BE2C (cell line): ENCODE data around the gene TRA2A.
A peak's percentile ranks its signal among the peaks of the same experiment; 100 is the strongest.
"Not testable (repeated sequence)": the region's sequence is repeated elsewhere in the genome, so short reads cannot be mapped to it uniquely, and the experiment has no call there.

Experiments
- DNase-seq: peaks from one replicate; pipeline ENCODE4 v3.0.0-alpha.2; 2020
- H3K27me3 ChIP-seq: fragments of 250-450 bp; sonication (Bioruptor Pico); 2 replicates; pipeline ENCODE4 v1.5.1; 2020; ENCODE audit warnings: mild to moderate bottlenecking
- H3K36me3 ChIP-seq: fragments of 250-450 bp; sonication (Bioruptor Pico); 2 replicates; pipeline ENCODE4 v1.5.1; 2020; ENCODE audit warnings: mild to moderate bottlenecking
- H3K4me1 ChIP-seq: fragments of 250-450 bp; sonication (Bioruptor Pico); 2 replicates; pipeline ENCODE4 v1.5.1; 2020
- H3K4me3 ChIP-seq: 2 replicates; pipeline ENCODE4 v1.5.1; 2011; ENCODE audit warnings: low read depth, low read length
- H3K9me3 ChIP-seq: fragments of 250-450 bp; sonication (Bioruptor Pico); 2 replicates; pipeline ENCODE4 v1.5.1; 2020
- CTCF ChIP-seq: IDR thresholded peaks from 2 replicates; pipeline ENCODE4 v1.5.1; 2012; ENCODE audit warnings: mild to moderate bottlenecking, low read depth, low read length

TRA2A gene

GRCh38 chr7:23532490-23533237 is 883 bp upstream of the TRA2A start:
- Histone ChIP-seq H3K4me3 (no peak overlapping the region; the same call in 1 of the 2 replicates), H3K9me3 (no peaks in the 10 kb centered on the region), H3K27me3 (no peaks in the 10 kb centered on the region), H3K36me3 (peaks cover 8% of the 10 kb centered on the region; the same call in 1 of the 2 replicates), H3K4me1 (peaks cover 3% of the 10 kb centered on the region; the same call in 1 of the 2 replicates)
- no peak for DNase-seq
- TF ChIP-seq CTCF, result no peak

GRCh38 chr7:23531050-23531793 is 559 bp downstream of the TRA2A start:
- peak overlapping the region; percentile 90 for H3K4me3 ChIP-seq
- TF ChIP-seq CTCF, result no peak
- DNase-seq, result peak; percentile 66
- no peaks in the 10 kb centered on the region for H3K9me3 ChIP-seq
- no peaks in the 10 kb centered on the region for H3K27me3 ChIP-seq
- peaks cover 8% of the 10 kb centered on the region for H3K36me3 ChIP-seq
- H3K4me1 ChIP-seq, result peaks cover 3% of the 10 kb centered on the region; the same call in 1 of the 2 replicates

GRCh38 chr7:23530405-23530804 is 1.4 kb downstream of the TRA2A start:
- no peaks in the 10 kb centered on the region for H3K27me3 ChIP-seq
- peaks cover 14% of the 10 kb centered on the region for H3K36me3 ChIP-seq
- DNase-seq, result peak; percentile 15
- no peaks in the 10 kb centered on the region for H3K9me3 ChIP-seq
- peaks cover 3% of the 10 kb centered on the region; the same call in 1 of the 2 replicates for H3K4me1 ChIP-seq
- peak; percentile 29 for TF ChIP-seq CTCF
- peak overlapping the region; percentile 90 for H3K4me3 ChIP-seq

- Histone ChIP-seq H3K27me3 (no peaks in the 10 kb centered on the region), H3K9me3 (no peaks in the 10 kb centered on the region), H3K36me3 (peaks cover 14% of the 10 kb centered on the region), H3K4me3 (peak overlapping the region; percentile 90), H3K4me1 (peaks cover 3% of the 10 kb centered on the region; the same call in 1 of the 2 replicates)
- no peak for DNase-seq
- TF ChIP-seq CTCF, result no peak
Observed at GRCh38 chr7:23529262-23529859, 2.4 kb downstream of the TRA2A start.

- not testable (repeated sequence) for DNase-seq, H3K4me3 ChIP-seq, H3K27me3 ChIP-seq, H3K9me3 ChIP-seq, H3K4me1 ChIP-seq
- H3K36me3 ChIP-seq, result peaks cover 28% of the 10 kb centered on the region
Observed at GRCh38 chr7:23525611-23526010, 6.2 kb downstream of the TRA2A start.

- H3K36me3 ChIP-seq, result peaks cover 39% of the 10 kb centered on the region
- H3K4me3 ChIP-seq, result no peak overlapping the region
- H3K27me3 ChIP-seq, result no peaks in the 10 kb centered on the region
- no peak for DNase-seq
- no peaks in the 10 kb centered on the region for H3K9me3 ChIP-seq
- no peak for TF ChIP-seq CTCF
- peaks cover 3% of the 10 kb centered on the region; the same call in 1 of the 2 replicates for H3K4me1 ChIP-seq
Observed at GRCh38 chr7:23524473-23524872, 7.3 kb downstream of the TRA2A start.
